Fibroblast of the aortic adventitia (primary cell): ENCODE results near the gene PPP1R9B. TPM values are rescaled to one million over a fixed set of nuclear protein-coding genes. Genes with fewer than 3 reads are reported as not detected.

Experiments
- DNase-seq: peaks from one replicate; pipeline ENCODE4 v3.0.0-alpha.2; 2010; ENCODE audit warnings: low read depth
- H3K4me3 ChIP-seq: 2 replicates; pipeline ENCODE4 v1.5.1; 2011; ENCODE audit warnings: low read depth, mild to moderate bottlenecking, control low read depth, low read length, moderate library complexity
- total RNA-seq: library from RNA; depleted of rRNA; stranded (reverse); fragments of >200 nt; gene quantifications from 2 replicates; pipeline ENCODE4 v1.2.3, GENCODE V29; 2012; ENCODE audit warnings: low replicate concordance
- TF ChIP-seq, protein P1 (sequence below): IDR thresholded peaks from 2 replicates; pipeline ENCODE4 v1.5.1; 2011; ENCODE audit warnings: mild to moderate bottlenecking, low read length, control low read depth, inconsistent platforms; ENCODE audit not compliant: insufficient read depth

The PPP1R9B gene
- total RNA-seq, 1 donor = 59.3 TPM

GRCh38 chr17:50133769-50134099 lies 16.7 kb downstream of the PPP1R9B start:
- DNase-seq = no peak
- no peak overlapping the region for H3K4me3 ChIP-seq
- TF ChIP-seq, protein P1, sequence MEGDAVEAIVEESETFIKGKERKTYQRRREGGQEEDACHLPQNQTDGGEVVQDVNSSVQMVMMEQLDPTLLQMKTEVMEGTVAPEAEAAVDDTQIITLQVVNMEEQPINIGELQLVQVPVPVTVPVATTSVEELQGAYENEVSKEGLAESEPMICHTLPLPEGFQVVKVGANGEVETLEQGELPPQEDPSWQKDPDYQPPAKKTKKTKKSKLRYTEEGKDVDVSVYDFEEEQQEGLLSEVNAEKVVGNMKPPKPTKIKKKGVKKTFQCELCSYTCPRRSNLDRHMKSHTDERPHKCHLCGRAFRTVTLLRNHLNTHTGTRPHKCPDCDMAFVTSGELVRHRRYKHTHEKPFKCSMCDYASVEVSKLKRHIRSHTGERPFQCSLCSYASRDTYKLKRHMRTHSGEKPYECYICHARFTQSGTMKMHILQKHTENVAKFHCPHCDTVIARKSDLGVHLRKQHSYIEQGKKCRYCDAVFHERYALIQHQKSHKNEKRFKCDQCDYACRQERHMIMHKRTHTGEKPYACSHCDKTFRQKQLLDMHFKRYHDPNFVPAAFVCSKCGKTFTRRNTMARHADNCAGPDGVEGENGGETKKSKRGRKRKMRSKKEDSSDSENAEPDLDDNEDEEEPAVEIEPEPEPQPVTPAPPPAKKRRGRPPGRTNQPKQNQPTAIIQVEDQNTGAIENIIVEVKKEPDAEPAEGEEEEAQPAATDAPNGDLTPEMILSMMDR = no peak

GRCh38 chr17:50133028-50133768 lies 17.3 kb downstream of the PPP1R9B start:
- TF ChIP-seq, protein P1 = no peak
- H3K4me3 ChIP-seq = no peak overlapping the region
- DNase-seq = no peak

GRCh38 chr17:50132104-50132794 lies 18.2 kb downstream of the PPP1R9B start:
- no peak overlapping the region for H3K4me3 ChIP-seq
- DNase-seq = no peak
- TF ChIP-seq, protein P1 = no peak

- TF ChIP-seq, protein P1 = no peak
Measured at GRCh38 chr17:50130559-50131305, 19.7 kb downstream of the PPP1R9B start.

GRCh38 chr17:50129728-50130558 lies 20.5 kb downstream of the PPP1R9B start, which contains the start of gene SAMD14:
SAMD14 (minus strand) TSS chr17:50130160; CDS start chr17:50124959, 5,201 bp downstream.
- DNase-seq = no peak
- TF ChIP-seq, protein P1 = no peak
- H3K4me3 ChIP-seq = peak within 1 kb of the TSS; percentile 59

More at GRCh38 chr17:50130559-50131305, 19.7 kb downstream of the PPP1R9B start:
- DNase-seq = no peak
- H3K4me3 ChIP-seq = no peak overlapping the region

GRCh38 chr17:50129353-50129727 lies 21.1 kb downstream of the PPP1R9B start:
- TF ChIP-seq, protein P1 = no peak
- DNase-seq = no peak
- H3K4me3 ChIP-seq = peak overlapping the region; percentile 51
